ENCODE results near the gene CDKN1C. TPM values are rescaled to one million over a fixed set of nuclear protein-coding genes. Genes with fewer than 3 reads are reported as not detected.

The CDKN1C gene
- total RNA-seq, 1 experiment from 2014 or later: 15.4 TPM

GRCh38 chr11:2890466-2891294 is 5.1 kb upstream of the CDKN1C start:
- Histone ChIP-seq H3K27ac (ENCODE audit: insufficient read length, low read depth, low read length) (no peak overlapping the region), H3K27me3 (ENCODE audit: insufficient read depth, low read length) (no peaks in the 10 kb centered on the region; the same call in 1 of the 2 replicates), H4K5ac (ENCODE audit: insufficient read length, low read depth, low read length) (no peak overlapping the region), H3K9ac (ENCODE audit: extremely low read depth, insufficient read length, low read length) (no peak overlapping the region), H3K14ac (ENCODE audit: insufficient read depth, low read length) (no peak overlapping the region), H2BK5ac (ENCODE audit: insufficient read length, low read length) (no peak overlapping the region), H2AFZ (ENCODE audit: low read length) (no peak overlapping the region), H2BK12ac (ENCODE audit: insufficient read length, low read depth, low read length) (no peak overlapping the region), H2BK120ac (ENCODE audit: low read depth, low read length, poor library complexity, severe bottlenecking) (no peak overlapping the region), H4K8ac (replicated peaks; ENCODE audit: insufficient read length, low read depth, low read length) (no peak overlapping the region), H3K23me2 (ENCODE audit: insufficient read length, low read depth, low read length, poor library complexity, severe bottlenecking) (no peaks in the 10 kb centered on the region), H3K23ac (ENCODE audit: insufficient read length, low read depth, low read length) (no peak overlapping the region), H4K20me1 (ENCODE audit: control insufficient read depth, insufficient read depth, insufficient read length) (no peaks in the 10 kb centered on the region), H3T11ph (ENCODE audit: low read length) (no peak overlapping the region), H3K4me2 (ENCODE audit: insufficient read depth, insufficient read length, low read length) (no peak overlapping the region), H2BK15ac (ENCODE audit: low read depth, low read length) (no peak overlapping the region), H3K79me1 (ENCODE audit: insufficient read depth, low read depth, low read length, poor library complexity, severe bottlenecking) (no peaks in the 10 kb centered on the region), H3K4me1 (ENCODE audit: insufficient read depth, low read length) (no peaks in the 10 kb centered on the region), H3K9me3 (ENCODE audit: control insufficient read depth, low read depth, low read length) (peaks cover 4% of the 10 kb centered on the region), H3K4ac (ENCODE audit: low read depth, low read length) (no peak overlapping the region), H2AK5ac (ENCODE audit: insufficient read length, low read length) (no peak overlapping the region), H3K79me2 (ENCODE audit: insufficient read depth, low read length) (no peaks in the 10 kb centered on the region), H3K56ac (ENCODE audit: insufficient read length, low read depth, low read length) (no peak overlapping the region), H2BK20ac (ENCODE audit: low read depth, low read length, poor library complexity, severe bottlenecking) (no peak overlapping the region), H3K18ac (ENCODE audit: insufficient read length, low read depth, low read length) (no peak overlapping the region), H4K91ac (ENCODE audit: insufficient read length, low read depth, low read length) (no peak overlapping the region)
- Mint-ChIP-seq H3K9me3 (peaks cover 0 to 2% of the 10 kb centered on the region in 2 experiments; a peak in 2 of 5 replicates), H3K27ac (no peak overlapping the region), H3K27me3 (ENCODE audit: low read depth) (peaks cover 62% of the 10 kb centered on the region), H3K4me3 (no peak overlapping the region), H3K36me3 (ENCODE audit: insufficient read depth in 1 of 3, low read depth in 3 of 3) (no peaks in the 10 kb centered on the region; a peak in 1 of 7 replicates), H3K4me1 (peaks cover 24% of the 10 kb centered on the region in 2 experiments)
- no peak for DNase-seq
- no peak for TF ChIP-seq CTCF (conservative IDR thresholded peaks at IDR 0.05)
- WGBS (ENCODE audit: extremely low coverage, insufficient read length, low lambda C conversion rate): no CpG with 5 or more reads among the region's 28 CpGs
